Liver (tissue), 3 donors: ENCODE measurements around the gene MIXL1.

Experiments used
- ATF3 ChIP-seq: IDR thresholded peaks from 2 replicates; pipeline ENCODE4 v1.6.1; 2016; ENCODE audit warnings: antibody characterized with exemption
- EGR1 ChIP-seq, 2 donors: IDR thresholded peaks; 2 replicates each; pipeline ENCODE4 v1.6.1; 2016 to 2018; ENCODE audit warnings: antibody characterized with exemption in 2 of 2, low read depth in 2 of 2
- FOXA1 ChIP-seq: IDR thresholded peaks from 2 replicates; pipeline ENCODE4 v1.6.1; 2016; ENCODE audit warnings: antibody characterized with exemption
- JUND ChIP-seq, 2 donors: IDR thresholded peaks; 2 replicates each; pipeline ENCODE4 v1.6.1; 2016; ENCODE audit warnings: antibody characterized with exemption in 2 of 2
- RAD21 ChIP-seq, 2 donors: IDR thresholded peaks; 2 replicates each; pipeline ENCODE4 v1.6.1; 2016; ENCODE audit warnings: antibody characterized with exemption in 2 of 2, mild to moderate bottlenecking in 2 of 2
- SP1 ChIP-seq: IDR thresholded peaks from 2 replicates; pipeline ENCODE4 v1.6.1; 2018; ENCODE audit warnings: antibody characterized with exemption, mild to moderate bottlenecking
- TF ChIP-seq, protein P1 (sequence below): fragments of 150-350 bp; IDR thresholded peaks from 2 replicates; pipeline ENCODE4 v1.5.1; 2017; ENCODE audit warnings: improper control_type of control experiment, low read depth, low read length; ENCODE audit not compliant: missing input control
- donor health status: healthy.
- donor health status: healthy.

DNA sequence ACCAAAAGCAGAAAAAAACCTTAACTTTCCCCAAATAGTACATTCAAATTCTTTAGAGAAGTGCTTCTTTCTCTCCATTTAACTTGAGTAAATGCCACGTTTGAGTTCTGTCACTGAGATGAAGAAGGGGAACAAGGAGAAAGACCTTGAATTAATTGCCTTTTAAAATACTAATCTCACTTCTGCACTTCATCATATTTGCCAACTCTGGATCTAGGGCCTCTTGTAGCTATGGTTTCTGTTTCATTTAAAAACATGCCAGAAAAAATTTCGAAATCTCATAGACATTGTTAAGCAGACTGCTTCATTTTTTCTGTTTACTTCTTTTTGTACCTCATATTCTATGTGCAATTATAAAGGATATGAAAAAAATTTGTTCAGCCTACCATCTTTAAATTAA lies 24.6 kb downstream of the MIXL1 start:
- TF ChIP-seq, protein P1, sequence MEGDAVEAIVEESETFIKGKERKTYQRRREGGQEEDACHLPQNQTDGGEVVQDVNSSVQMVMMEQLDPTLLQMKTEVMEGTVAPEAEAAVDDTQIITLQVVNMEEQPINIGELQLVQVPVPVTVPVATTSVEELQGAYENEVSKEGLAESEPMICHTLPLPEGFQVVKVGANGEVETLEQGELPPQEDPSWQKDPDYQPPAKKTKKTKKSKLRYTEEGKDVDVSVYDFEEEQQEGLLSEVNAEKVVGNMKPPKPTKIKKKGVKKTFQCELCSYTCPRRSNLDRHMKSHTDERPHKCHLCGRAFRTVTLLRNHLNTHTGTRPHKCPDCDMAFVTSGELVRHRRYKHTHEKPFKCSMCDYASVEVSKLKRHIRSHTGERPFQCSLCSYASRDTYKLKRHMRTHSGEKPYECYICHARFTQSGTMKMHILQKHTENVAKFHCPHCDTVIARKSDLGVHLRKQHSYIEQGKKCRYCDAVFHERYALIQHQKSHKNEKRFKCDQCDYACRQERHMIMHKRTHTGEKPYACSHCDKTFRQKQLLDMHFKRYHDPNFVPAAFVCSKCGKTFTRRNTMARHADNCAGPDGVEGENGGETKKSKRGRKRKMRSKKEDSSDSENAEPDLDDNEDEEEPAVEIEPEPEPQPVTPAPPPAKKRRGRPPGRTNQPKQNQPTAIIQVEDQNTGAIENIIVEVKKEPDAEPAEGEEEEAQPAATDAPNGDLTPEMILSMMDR: no peak
- TF ChIP-seq FOXA1: no peak
- no peak for TF ChIP-seq JUND (IDR thresholded peaks at IDR 0.05)
- TF ChIP-seq EGR1 (IDR thresholded peaks at IDR 0.05; ENCODE audit: low read depth in 2 of 2): no peak
- TF ChIP-seq RAD21 (IDR thresholded peaks at IDR 0.05): no peak
- no peak for TF ChIP-seq SP1
- no peak for TF ChIP-seq ATF3
